Esophagus muscularis mucosa (tissue), 4 donors: ENCODE measurements around the gene SIK3.

Experiments
- CTCF ChIP-seq, 3 experiments: fragments of 200-600 bp in 2 of 3; fragments of 450-650 bp in 1 of 3; sonication (generic) in 2 of 3; IDR thresholded peaks; one replicate each; pipeline ENCODE4 v1.5.1; 2017 to 2019; ENCODE audit warnings: antibody characterized with exemption in 3 of 3, mild to moderate bottlenecking in 2 of 3, moderate library complexity in 1 of 3
- EP300 ChIP-seq: sonication (generic); formaldehyde crosslinking; IDR thresholded peaks from one replicate; pipeline ENCODE4 v1.6.1; 2017; ENCODE audit warnings: antibody characterized with exemption
- POLR2A ChIP-seq: fragments of 450-650 bp; IDR thresholded peaks from one replicate; pipeline ENCODE4 v1.6.1; 2017; ENCODE audit warnings: antibody characterized with exemption, moderate library complexity, mild to moderate bottlenecking, low read depth

GRCh38 chr11:116925050-116925449, 173.2 kb downstream of the SIK3 start:
- TF ChIP-seq CTCF (IDR thresholded peaks at IDR 0.05) (no peak), POLR2A (no peak), EP300 (no peak)
